ENCODE data around the gene KDM4F. TPM values are rescaled to one million over a fixed set of nuclear protein-coding genes. Genes with fewer than 3 reads are reported as not detected.
A peak's percentile ranks its signal among the peaks of the same experiment; 100 is the strongest.

The KDM4F gene
- total RNA-seq, 1 donor from 2014 or later, result not detected

DNA sequence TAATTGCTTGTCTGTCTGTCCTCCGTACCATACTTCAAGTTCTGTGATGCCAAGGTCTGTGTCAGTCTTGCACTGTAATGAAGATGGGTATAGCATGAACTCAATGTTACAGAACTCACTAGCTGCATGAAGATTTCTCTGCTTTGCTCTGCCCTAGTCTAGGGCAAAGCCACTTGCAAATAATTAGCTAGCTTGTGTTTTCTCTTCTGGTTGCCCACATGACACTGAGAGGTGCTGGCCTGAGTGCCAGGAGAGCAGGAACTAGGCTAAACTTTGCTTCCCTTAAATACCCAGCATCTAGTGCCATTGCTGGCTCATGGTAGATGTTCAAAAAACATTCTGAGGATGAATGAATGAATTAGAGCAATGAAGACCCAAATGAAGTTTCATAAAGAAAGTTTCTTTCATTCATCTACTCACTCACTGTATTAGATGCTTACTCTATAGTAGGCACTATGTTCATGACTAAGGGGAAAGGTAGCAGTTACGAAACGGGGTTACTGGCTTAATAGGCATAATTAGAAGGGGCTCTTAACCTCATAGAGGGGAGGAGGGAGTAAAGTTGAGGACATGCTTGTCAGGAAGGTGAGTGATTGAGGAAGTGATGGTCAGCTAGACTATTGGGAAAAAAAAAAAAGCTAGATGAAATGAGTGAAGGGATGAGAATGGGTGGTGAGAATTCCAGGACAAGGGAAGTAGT is 36.0 kb downstream of the KDM4F start:
- no peak overlapping the region for H3K4me3 Mint-ChIP-seq
- no peaks in the 10 kb centered on the region for H3K27me3 Mint-ChIP-seq (ENCODE audit: low read depth)
- H3K27ac Mint-ChIP-seq (ENCODE audit: unreplicated experiment), result no peak overlapping the region
- TF ChIP-seq, protein P1, sequence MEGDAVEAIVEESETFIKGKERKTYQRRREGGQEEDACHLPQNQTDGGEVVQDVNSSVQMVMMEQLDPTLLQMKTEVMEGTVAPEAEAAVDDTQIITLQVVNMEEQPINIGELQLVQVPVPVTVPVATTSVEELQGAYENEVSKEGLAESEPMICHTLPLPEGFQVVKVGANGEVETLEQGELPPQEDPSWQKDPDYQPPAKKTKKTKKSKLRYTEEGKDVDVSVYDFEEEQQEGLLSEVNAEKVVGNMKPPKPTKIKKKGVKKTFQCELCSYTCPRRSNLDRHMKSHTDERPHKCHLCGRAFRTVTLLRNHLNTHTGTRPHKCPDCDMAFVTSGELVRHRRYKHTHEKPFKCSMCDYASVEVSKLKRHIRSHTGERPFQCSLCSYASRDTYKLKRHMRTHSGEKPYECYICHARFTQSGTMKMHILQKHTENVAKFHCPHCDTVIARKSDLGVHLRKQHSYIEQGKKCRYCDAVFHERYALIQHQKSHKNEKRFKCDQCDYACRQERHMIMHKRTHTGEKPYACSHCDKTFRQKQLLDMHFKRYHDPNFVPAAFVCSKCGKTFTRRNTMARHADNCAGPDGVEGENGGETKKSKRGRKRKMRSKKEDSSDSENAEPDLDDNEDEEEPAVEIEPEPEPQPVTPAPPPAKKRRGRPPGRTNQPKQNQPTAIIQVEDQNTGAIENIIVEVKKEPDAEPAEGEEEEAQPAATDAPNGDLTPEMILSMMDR (conservative IDR thresholded peaks at IDR 0.05), result no peak
- H3K4me1 Mint-ChIP-seq, result peaks cover 31% of the 10 kb centered on the region
- DNase-seq (ENCODE audit: low read depth, low spot score), result no peak
- H3K9me3 Mint-ChIP-seq, result no peaks in the 10 kb centered on the region
- H3K36me3 Mint-ChIP-seq (ENCODE audit: low read depth), result no peaks in the 10 kb centered on the region

DNA sequence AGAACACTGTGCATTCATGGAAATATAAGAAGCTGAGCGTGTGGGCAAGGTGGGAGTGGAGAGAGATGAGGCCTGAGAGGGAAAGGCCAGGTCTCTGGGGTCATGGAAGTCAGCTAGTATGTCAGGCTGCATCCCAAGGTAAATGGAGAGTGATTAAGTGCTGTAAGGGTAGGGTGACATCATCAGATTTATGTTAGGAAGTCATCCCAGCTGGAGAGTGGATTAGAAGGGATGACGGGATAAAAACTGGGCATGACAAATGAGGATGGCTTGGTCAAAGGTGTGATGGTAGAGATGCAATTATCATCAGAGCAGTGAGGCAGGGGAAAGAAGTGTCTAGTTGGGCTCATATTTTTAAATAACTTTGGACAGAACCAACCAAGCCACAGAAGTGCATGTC is 36.9 kb downstream of the KDM4F start:
- Mint-ChIP-seq H3K4me3 (peak overlapping the region; percentile 2), H3K27me3 (ENCODE audit: low read depth) (no peaks in the 10 kb centered on the region), H3K9me3 (no peaks in the 10 kb centered on the region), H3K36me3 (ENCODE audit: low read depth) (no peaks in the 10 kb centered on the region), H3K4me1 (peaks cover 37% of the 10 kb centered on the region), H3K27ac (ENCODE audit: unreplicated experiment) (no peak overlapping the region)
- TF ChIP-seq, protein P1 (conservative IDR thresholded peaks at IDR 0.05), result no peak
- DNase-seq (ENCODE audit: low read depth, low spot score), result no peak

DNA sequence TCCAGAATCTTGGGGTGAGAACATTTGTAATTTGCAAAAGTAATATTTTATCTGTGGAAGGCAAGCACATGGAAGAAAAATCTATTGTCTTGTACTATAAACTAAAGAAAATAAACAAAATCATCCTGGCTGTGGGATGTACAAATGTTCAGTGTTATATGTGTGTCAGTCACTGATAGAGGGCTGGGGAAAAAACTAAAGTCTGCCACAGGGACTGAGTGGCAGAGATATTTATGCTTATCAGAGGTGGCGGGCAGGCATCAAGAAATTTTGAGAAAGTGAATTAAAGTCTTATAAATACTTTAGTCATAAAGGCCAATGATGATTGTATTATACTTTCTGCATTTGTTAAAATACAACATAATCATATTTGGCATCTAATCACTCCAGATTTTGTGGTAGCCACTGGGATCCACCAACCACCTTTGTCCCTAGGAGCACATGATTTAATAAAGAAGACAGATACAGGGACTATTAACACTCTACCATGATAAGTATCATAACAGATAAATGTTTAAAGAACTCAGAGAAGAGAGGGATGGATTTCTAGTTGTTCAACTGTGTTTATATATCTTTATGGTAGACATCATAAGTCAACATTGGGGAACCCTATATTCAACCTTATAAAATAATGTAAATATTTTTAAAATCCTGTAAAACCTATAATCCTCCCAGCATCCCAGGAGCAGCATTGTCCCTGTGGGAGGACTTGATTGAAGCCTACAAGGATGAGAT is 37.8 kb downstream of the KDM4F start:
- Mint-ChIP-seq H3K27me3 (ENCODE audit: low read depth) (no peaks in the 10 kb centered on the region), H3K4me3 (peak overlapping the region; percentile 49), H3K36me3 (ENCODE audit: low read depth) (no peaks in the 10 kb centered on the region), H3K27ac (ENCODE audit: unreplicated experiment) (no peak overlapping the region), H3K4me1 (peaks cover 38% of the 10 kb centered on the region), H3K9me3 (no peaks in the 10 kb centered on the region)
- TF ChIP-seq, protein P1 (conservative IDR thresholded peaks at IDR 0.05), result no peak
- no peak for DNase-seq (ENCODE audit: low read depth, low spot score)

DNA sequence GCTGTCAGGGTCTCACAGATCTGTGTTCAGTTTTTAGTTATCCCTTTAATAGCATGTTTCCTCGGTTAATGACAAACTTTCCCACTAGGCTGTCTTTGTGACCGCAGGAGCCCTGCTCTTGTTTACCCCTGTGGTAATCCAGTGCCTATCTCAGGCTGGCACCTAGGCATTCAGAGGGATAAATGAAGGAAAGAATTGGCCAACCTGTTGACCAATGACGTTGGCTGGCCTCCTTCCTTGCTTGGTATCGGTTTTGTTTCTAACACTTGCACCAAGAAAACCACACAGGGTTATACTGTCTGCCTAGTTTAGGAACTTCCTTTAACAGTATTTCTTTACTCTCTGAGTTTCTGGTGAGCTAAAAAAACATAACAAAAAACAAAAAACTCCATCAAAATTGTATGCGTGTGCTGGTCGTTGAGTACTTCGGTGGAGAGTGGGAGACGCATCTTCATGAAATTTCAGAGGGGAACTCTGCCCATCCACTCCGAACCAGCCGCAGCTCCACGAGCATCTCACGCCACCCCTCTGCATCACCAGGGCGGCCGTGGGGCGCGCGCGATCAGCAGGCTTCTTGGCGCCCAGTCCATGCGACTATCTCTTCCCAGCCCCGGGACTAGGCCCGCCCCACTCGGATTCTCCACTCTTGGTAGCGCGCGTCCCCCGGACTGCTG is 39.9 kb downstream of the KDM4F start:
- H3K27ac Mint-ChIP-seq (ENCODE audit: unreplicated experiment), result peak overlapping the region; percentile 48
- TF ChIP-seq, protein P1 (conservative IDR thresholded peaks at IDR 0.05), result no peak
- no peaks in the 10 kb centered on the region for H3K27me3 Mint-ChIP-seq (ENCODE audit: low read depth)
- DNase-seq (ENCODE audit: low read depth, low spot score), result no peak
- no peaks in the 10 kb centered on the region for H3K9me3 Mint-ChIP-seq
- H3K4me3 Mint-ChIP-seq, result peak overlapping the region; percentile 86
- H3K36me3 Mint-ChIP-seq (ENCODE audit: low read depth), result no peaks in the 10 kb centered on the region
- peaks cover 40% of the 10 kb centered on the region for H3K4me1 Mint-ChIP-seq

DNA sequence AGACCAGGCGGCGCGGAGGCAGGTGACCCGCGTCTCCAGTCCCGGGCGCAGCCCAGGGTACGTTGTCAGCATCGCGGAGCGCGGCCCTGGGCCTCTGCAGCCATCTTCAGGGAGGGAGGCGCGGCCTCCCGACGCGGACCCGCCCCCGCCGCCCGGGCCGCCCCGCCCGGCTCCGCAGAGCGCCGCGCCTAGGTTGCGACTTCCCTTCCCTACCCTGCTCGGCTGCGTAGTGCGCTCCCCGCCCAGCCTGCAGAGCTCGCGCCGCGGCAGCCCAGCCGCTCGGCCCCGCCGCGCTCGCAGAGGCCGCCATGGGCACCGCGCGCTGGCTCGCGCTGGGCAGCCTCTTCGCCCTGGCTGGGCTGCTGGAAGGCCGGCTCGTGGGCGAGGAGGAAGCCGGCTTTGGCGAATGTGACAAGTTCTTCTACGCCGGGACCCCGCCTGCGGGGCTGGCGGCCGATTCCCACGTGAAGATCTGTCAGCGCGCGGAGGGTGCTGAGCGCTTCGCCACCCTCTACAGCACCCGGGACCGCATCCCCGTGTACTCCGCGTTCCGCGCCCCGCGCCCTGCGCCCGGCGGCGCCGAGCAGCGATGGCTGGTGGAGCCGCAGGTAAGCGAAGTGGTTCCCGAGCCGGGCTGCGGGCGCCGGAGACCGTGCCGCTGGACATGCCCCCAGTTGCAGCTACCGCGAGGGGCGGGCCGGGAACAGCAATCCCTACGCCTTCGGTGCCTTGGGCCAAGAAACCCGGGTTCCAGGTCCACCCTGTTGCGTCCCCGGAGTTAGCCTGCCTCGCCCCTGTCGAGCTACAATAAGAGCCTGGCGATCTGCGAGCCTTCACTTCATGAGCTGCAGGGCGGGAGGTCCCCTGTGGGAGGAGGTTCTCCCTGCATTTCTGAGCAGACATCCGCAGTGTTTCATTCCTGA is 40.7 kb downstream of the KDM4F start, which contains the start of gene ENDOD1:
Gene ENDOD1 (plus strand): TSS at position 227 of the 923 bp plus-strand sequence. CDS start 82 bp downstream, at position 309.
- Mint-ChIP-seq H3K27me3 (ENCODE audit: low read depth) (no peaks in the 10 kb centered on the region), H3K4me3 (peak within 1 kb of the TSS; percentile 97), H3K36me3 (ENCODE audit: low read depth) (no peaks in the 10 kb centered on the region), H3K4me1 (peaks cover 40% of the 10 kb centered on the region), H3K27ac (ENCODE audit: unreplicated experiment) (peak within 1 kb of the TSS; percentile 79), H3K9me3 (no peaks in the 10 kb centered on the region)
- DNase-seq (ENCODE audit: low read depth, low spot score), result peak; percentile 66
- TF ChIP-seq, protein P1 (conservative IDR thresholded peaks at IDR 0.05), result peak; percentile 4

Measured in neural crest cell (in vitro differentiated cells).